Mesenchymal stem cell (in vitro differentiated cells and primary cell): ENCODE data around the gene P3H2.
A peak's percentile ranks its signal among the peaks of the same experiment; 100 is the strongest.

Experiments
- DNase-seq: peaks from one replicate; pipeline ENCODE4 v3.0.0-alpha.2; 2013
- H2AFZ ChIP-seq: one replicate; pipeline ENCODE4 v1.6.1; 2013; ENCODE audit warnings: low read depth, mild to moderate bottlenecking, control low read depth, inconsistent platforms, low read length, moderate library complexity
- H2AK5ac ChIP-seq: 2 replicates; pipeline ENCODE4 v1.6.1; 2013; ENCODE audit warnings: low read length, moderate library complexity, mild to moderate bottlenecking, inconsistent platforms; ENCODE audit not compliant: severe bottlenecking
- H2BK120ac ChIP-seq: one replicate; pipeline ENCODE4 v1.6.1; 2013; ENCODE audit warnings: low read depth, mild to moderate bottlenecking, inconsistent platforms, low read length, moderate library complexity
- H2BK12ac ChIP-seq, 2 experiments: one replicate each; pipeline ENCODE4 v1.6.1; 2013; ENCODE audit warnings: inconsistent platforms in 2 of 2, low read length in 2 of 2, mild to moderate bottlenecking in 2 of 2, moderate library complexity in 2 of 2, control low read depth in 1 of 2
- H2BK15ac ChIP-seq: one replicate; pipeline ENCODE4 v1.6.1; 2013; ENCODE audit warnings: mild to moderate bottlenecking, low read depth, inconsistent platforms; ENCODE audit not compliant: poor library complexity, severe bottlenecking
- H2BK5ac ChIP-seq: 2 replicates; pipeline ENCODE4 v1.6.1; 2013; ENCODE audit warnings: low read depth, mild to moderate bottlenecking, low read length, control low read depth, inconsistent platforms; ENCODE audit not compliant: poor library complexity, severe bottlenecking
- H3K14ac ChIP-seq, 2 experiments: one replicate each; pipeline ENCODE4 v1.6.1; 2013; ENCODE audit warnings: inconsistent platforms in 2 of 2, low read length in 2 of 2, control low read depth in 1 of 2, mild to moderate bottlenecking in 1 of 2, moderate library complexity in 1 of 2
- H3K18ac ChIP-seq, 2 experiments: one replicate each; pipeline ENCODE4 v1.6.1; 2013; ENCODE audit warnings: inconsistent platforms in 2 of 2, low read length in 2 of 2, control low read depth in 1 of 2, low read depth in 1 of 2, mild to moderate bottlenecking in 1 of 2
- H3K23ac ChIP-seq, 2 experiments: one replicate each; pipeline ENCODE4 v1.6.1; 2013; ENCODE audit warnings: inconsistent platforms in 2 of 2, low read length in 2 of 2, mild to moderate bottlenecking in 2 of 2, moderate library complexity in 2 of 2, control low read depth in 1 of 2
- H3K27ac ChIP-seq: 2 replicates; pipeline ENCODE4 v1.5.1; 2013; ENCODE audit warnings: mild to moderate bottlenecking, moderate library complexity, low read length, control low read depth, inconsistent platforms; ENCODE audit not compliant: poor library complexity, severe bottlenecking
- H3K27me3 ChIP-seq, 2 experiments: 2 replicates each; pipeline versions ENCODE4 v1.6.1 to v1.7.0; 2013; ENCODE audit warnings: low read length in 2 of 2, mild to moderate bottlenecking in 2 of 2, moderate library complexity in 2 of 2, control low read depth in 1 of 2, inconsistent platforms in 1 of 2; ENCODE audit not compliant: control insufficient read depth in 1 of 2, insufficient read depth in 1 of 2
- H3K36me3 ChIP-seq, 2 experiments: 2 replicates each; pipeline versions ENCODE4 v1.6.1 to v1.7.0; 2013; ENCODE audit warnings: low read length in 2 of 2, control low read depth in 1 of 2, inconsistent platforms in 1 of 2, low read depth in 1 of 2, mild to moderate bottlenecking in 1 of 2; ENCODE audit not compliant: insufficient read depth in 2 of 2, control insufficient read depth in 1 of 2
- H3K4ac ChIP-seq, 2 experiments: one replicate each; pipeline ENCODE4 v1.6.1; 2013; ENCODE audit warnings: inconsistent platforms in 2 of 2, low read length in 2 of 2, mild to moderate bottlenecking in 2 of 2, moderate library complexity in 2 of 2, control low read depth in 1 of 2, low read depth in 1 of 2
- H3K4me1 ChIP-seq: 2 replicates; pipeline ENCODE4 v1.6.1; 2013; ENCODE audit warnings: low read depth, low read length, control low read depth; ENCODE audit not compliant: control insufficient read depth, insufficient read depth
- H3K4me2 ChIP-seq: 2 replicates; pipeline ENCODE4 v1.6.1; 2013; ENCODE audit warnings: low read length, mild to moderate bottlenecking, inconsistent platforms; ENCODE audit not compliant: poor library complexity, severe bottlenecking
- H3K4me3 ChIP-seq, 2 experiments: 2 replicates each; pipeline versions ENCODE4 v1.5.1 to v1.7.0; 2013; ENCODE audit warnings: low read length in 2 of 2, mild to moderate bottlenecking in 2 of 2, control low read depth in 1 of 2, low read depth in 1 of 2; ENCODE audit not compliant: insufficient read depth in 1 of 2
- H3K79me1 ChIP-seq: replicated peaks from 2 replicates; pipeline ENCODE4 v1.6.1; 2013; ENCODE audit warnings: mild to moderate bottlenecking, control low read depth, low read length, inconsistent platforms; ENCODE audit not compliant: poor library complexity, severe bottlenecking
- H3K9ac ChIP-seq: 2 replicates; pipeline ENCODE4 v1.7.0; 2013; ENCODE audit warnings: mild to moderate bottlenecking, low read length, moderate library complexity
- H3K9me3 ChIP-seq: 2 replicates; pipeline ENCODE4 v1.7.0; 2013; ENCODE audit warnings: mild to moderate bottlenecking, low read length; ENCODE audit not compliant: control insufficient read depth
- H4K8ac ChIP-seq: one replicate; pipeline ENCODE4 v1.6.1; 2013; ENCODE audit warnings: inconsistent platforms, mild to moderate bottlenecking, low read length, moderate library complexity
- H4K91ac ChIP-seq: one replicate; pipeline ENCODE4 v1.6.1; 2013; ENCODE audit warnings: mild to moderate bottlenecking, low read length, inconsistent platforms
- WGBS: methylation state at CpG from one replicate; pipeline ENCODE4 v1.1.7; 2013; ENCODE audit warnings: mixed read lengths; 5-methylcytosine and 5-hydroxymethylcytosine counted together

Gene P3H2

DNA sequence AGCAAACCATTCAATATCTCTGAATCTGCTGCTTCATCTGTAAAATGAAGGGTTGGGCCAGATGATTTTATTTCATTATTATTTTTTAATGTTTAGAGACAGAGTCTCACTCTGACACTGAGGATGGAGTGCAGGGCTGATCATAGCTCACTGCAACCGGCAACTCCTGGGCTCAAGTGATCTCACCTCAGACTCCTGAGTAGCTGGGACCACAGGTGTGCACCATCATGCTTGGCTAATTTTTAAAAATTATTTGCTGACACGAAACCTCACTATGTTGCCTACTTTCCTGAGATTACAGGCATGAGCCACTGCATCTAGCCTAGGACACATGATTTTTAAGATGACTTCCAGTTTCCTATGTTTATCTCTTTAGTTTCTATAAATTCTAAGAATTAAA, 105.8 kb downstream of the P3H2 start:
- Histone ChIP-seq H4K8ac (no peak overlapping the region), H3K27ac (peak overlapping the region; percentile 15), H3K79me1 (peaks cover 8% of the 10 kb centered on the region), H2BK5ac (no peak overlapping the region), H3K27me3 (no peaks in the 10 kb centered on the region), H2AK5ac (peak overlapping the region; percentile 62), H2AFZ (no peak overlapping the region), H3K4me3 (no peak overlapping the region), H3K9me3 (no peaks in the 10 kb centered on the region), H3K14ac (no peak overlapping the region), H3K36me3 (no peaks in the 10 kb centered on the region), H3K9ac (no peak overlapping the region), H2BK12ac (peak overlapping the region in 1 of 2 experiments; percentile 66), H4K91ac (no peak overlapping the region), H2BK15ac (no peak overlapping the region), H3K4me1 (peaks cover 6% of the 10 kb centered on the region), H3K23ac (no peak overlapping the region), H3K18ac (no peak overlapping the region), H3K4ac (no peak overlapping the region), H2BK120ac (no peak overlapping the region), H3K4me2 (no peak overlapping the region)
- no peak for DNase-seq
- WGBS = 100% methylated on average over 2 of the region's 2 CpGs

DNA sequence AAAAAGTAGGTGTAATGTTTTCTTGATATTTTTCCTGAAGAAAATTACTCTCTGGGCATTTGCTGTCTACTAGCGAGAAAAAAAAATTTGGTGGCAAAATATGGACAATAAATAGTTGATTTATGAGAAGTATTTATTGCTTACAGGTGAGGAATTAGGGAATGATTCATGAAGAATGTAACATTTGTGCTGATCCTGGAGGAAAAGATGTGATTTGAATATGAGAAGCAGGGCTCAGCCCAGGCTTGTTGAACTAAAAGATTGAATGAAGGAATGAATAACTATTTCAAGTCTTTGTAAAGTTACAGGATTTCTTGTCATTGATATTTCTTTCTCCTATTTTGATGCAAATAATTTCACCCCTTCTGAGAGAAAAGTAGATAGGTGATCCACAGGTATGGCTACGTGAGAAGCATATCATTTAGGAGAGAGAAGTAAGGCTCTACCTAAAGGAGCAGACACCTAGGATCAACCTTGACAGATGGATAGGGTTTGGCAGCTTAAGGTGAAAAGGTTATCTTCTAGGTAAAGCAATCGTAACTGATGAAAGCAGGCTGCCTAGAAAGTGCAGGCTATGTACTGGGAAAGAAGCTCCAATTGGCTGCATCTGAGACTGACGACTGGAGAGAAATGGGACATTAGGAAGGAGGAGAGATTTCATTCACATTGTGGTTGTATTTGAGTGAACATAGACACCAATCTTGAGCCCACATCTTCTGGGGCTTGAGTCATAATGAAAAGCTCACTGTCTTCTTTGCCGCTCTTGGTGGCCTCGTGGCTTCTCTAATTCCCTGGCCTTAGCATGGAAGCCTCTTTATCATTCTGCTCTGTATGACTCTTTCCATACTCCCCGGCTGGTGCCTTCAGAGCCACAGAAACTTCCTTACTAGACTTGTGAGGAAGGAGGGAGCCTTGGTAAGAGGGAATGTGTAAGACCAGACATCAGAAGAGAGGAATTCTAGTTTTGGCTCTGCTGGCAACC, 106.5 kb downstream of the P3H2 start:
- Histone ChIP-seq H4K8ac (no peak overlapping the region), H3K9me3 (no peaks in the 10 kb centered on the region), H3K79me1 (peaks cover 8% of the 10 kb centered on the region), H2BK120ac (peak overlapping the region; percentile 61), H3K4me1 (peaks cover 6% of the 10 kb centered on the region), H3K23ac (no peak overlapping the region), H2AFZ (no peak overlapping the region), H3K4me3 (no peak overlapping the region), H2BK12ac (peak overlapping the region in 1 of 2 experiments; percentile 66), H3K14ac (peak overlapping the region in 1 of 2 experiments; percentile 26), H3K9ac (no peak overlapping the region), H3K27me3 (no peaks in the 10 kb centered on the region), H3K4me2 (no peak overlapping the region), H3K36me3 (no peaks in the 10 kb centered on the region), H3K18ac (peak overlapping the region; percentile 1 to 49), H4K91ac (peak overlapping the region; percentile 74), H2BK15ac (no peak overlapping the region), H3K4ac (no peak overlapping the region), H3K27ac (peak overlapping the region; percentile 51), H2BK5ac (no peak overlapping the region), H2AK5ac (peak overlapping the region; percentile 12)
- DNase-seq = no peak
- 92% methylated on average over 7 of the region's 7 CpGs for WGBS

DNA sequence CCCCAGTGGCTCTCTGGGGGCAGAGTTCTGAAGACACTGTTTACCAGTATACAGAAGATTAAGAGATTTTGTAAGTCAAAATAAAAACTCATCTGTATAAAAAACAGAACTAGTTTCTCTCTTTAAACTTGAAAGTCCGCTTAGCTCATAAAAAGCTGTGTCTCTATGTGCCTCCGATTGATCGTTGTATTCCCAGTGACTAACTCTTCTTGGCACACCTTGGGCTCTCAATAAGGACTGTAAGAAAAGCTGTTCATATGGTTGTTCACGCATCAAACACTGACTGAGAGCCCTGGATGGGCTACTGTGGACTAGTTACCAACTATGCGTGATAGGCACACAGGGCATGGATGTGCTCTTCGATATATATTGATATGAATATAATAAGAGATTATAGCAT, 107.9 kb downstream of the P3H2 start:
- no peak overlapping the region for H3K4me2 ChIP-seq
- peak overlapping the region; percentile 95 for H3K27ac ChIP-seq
- H4K91ac ChIP-seq = no peak overlapping the region
- no peak overlapping the region for H3K4ac ChIP-seq
- no peak overlapping the region for H4K8ac ChIP-seq
- peak overlapping the region; percentile 74 for H2AK5ac ChIP-seq
- H3K9ac ChIP-seq = peak overlapping the region; percentile 23
- H3K18ac ChIP-seq = no peak overlapping the region
- peaks cover 6% of the 10 kb centered on the region for H3K79me1 ChIP-seq
- no peaks in the 10 kb centered on the region for H3K27me3 ChIP-seq
- DNase-seq = no peak
- H2AFZ ChIP-seq = no peak overlapping the region
- H2BK120ac ChIP-seq = no peak overlapping the region
- H2BK12ac ChIP-seq = no peak overlapping the region
- H3K23ac ChIP-seq = no peak overlapping the region
- H2BK15ac ChIP-seq = no peak overlapping the region
- no peak overlapping the region for H3K4me3 ChIP-seq
- peaks cover 6% of the 10 kb centered on the region for H3K4me1 ChIP-seq
- H3K36me3 ChIP-seq = no peaks in the 10 kb centered on the region
- 92% methylated on average over 6 of the region's 6 CpGs for WGBS
- H3K9me3 ChIP-seq = no peaks in the 10 kb centered on the region
- H3K14ac ChIP-seq = no peak overlapping the region
- peak overlapping the region; percentile 62 for H2BK5ac ChIP-seq

DNA sequence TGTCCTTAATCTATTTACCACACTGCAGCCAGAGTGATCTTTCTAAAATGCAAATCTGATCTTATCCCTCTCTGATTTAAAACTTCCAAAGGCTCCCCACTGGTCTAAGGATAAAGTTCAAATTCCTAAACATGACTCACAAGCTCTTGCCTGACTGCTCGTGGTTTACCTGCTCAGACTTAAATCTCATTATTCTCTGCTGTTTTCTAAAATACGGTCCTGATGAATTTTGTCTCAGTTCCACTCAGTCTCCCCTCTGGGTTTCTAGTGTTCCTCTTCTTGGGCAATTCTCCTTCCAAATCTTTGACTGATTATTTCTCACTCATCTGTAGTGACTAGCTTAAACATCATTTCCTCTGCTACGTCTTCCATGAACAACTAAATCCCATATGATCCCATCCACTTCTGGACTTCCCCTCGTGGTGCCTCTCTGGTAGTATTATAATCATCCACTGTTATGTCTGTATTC, 108.3 kb downstream of the P3H2 start:
- Histone ChIP-seq H2BK120ac (no peak overlapping the region), H3K4me1 (peaks cover 5% of the 10 kb centered on the region), H3K9me3 (no peaks in the 10 kb centered on the region), H2AK5ac (peak overlapping the region; percentile 74), H2BK12ac (no peak overlapping the region), H3K14ac (no peak overlapping the region), H3K4me2 (no peak overlapping the region), H2BK15ac (no peak overlapping the region), H3K18ac (no peak overlapping the region), H4K8ac (no peak overlapping the region), H3K27ac (peak overlapping the region; percentile 95), H4K91ac (no peak overlapping the region), H3K4me3 (no peak overlapping the region), H3K9ac (peak overlapping the region; percentile 23), H3K36me3 (no peaks in the 10 kb centered on the region), H3K4ac (no peak overlapping the region), H3K23ac (no peak overlapping the region), H3K79me1 (peaks cover 6% of the 10 kb centered on the region), H2BK5ac (peak overlapping the region; percentile 62), H2AFZ (no peak overlapping the region), H3K27me3 (no peaks in the 10 kb centered on the region)
- peak; percentile 61 for DNase-seq
- WGBS = under 1% methylated on average over 4 of the region's 4 CpGs
